ENCODE results near the gene ITPR2. TPM values are rescaled to one million over a fixed set of nuclear protein-coding genes. Genes with fewer than 3 reads are reported as not detected.
A peak's percentile ranks its signal among the peaks of the same experiment; 100 is the strongest.

Gene ITPR2
- total RNA-seq = 13.9 and 16.7 TPM in 2 replicates
- long read RNA-seq, partial matches to known transcripts = 12 of 16 reads
- long read RNA-seq, other reads (novel, unspliced or antisense) = 4 of 16 reads

GRCh38 chr12:26832822-26833742 lies at the start of gene ITPR2:
TSS of gene ITPR2 (minus strand) at chr12:26833194. CDS start at chr12:26832781, 413 bp downstream.
- Mint-ChIP-seq H3K27me3 (ENCODE audit: low read depth) (peaks cover 12% of the 10 kb centered on the region), H3K36me3 (ENCODE audit: low read depth) (no peaks in the 10 kb centered on the region), H3K9me3 (no peaks in the 10 kb centered on the region), H3K27ac (ENCODE audit: unreplicated experiment) (peak within 1 kb of the TSS; percentile 90), H3K4me1 (peaks cover 29% of the 10 kb centered on the region), H3K4me3 (peak within 1 kb of the TSS; percentile 96)
- DNase-seq (ENCODE audit: low read depth, low spot score) = peak; percentile 86
- peak; percentile 58 for TF ChIP-seq CTCF (conservative IDR thresholded peaks at IDR 0.05)

- no peak for TF ChIP-seq CTCF (conservative IDR thresholded peaks at IDR 0.05)
- H3K27ac Mint-ChIP-seq (ENCODE audit: unreplicated experiment) = no peak overlapping the region
Observed at GRCh38 chr12:26880625-26881024, 47.6 kb upstream of the ITPR2 start.

DNA sequence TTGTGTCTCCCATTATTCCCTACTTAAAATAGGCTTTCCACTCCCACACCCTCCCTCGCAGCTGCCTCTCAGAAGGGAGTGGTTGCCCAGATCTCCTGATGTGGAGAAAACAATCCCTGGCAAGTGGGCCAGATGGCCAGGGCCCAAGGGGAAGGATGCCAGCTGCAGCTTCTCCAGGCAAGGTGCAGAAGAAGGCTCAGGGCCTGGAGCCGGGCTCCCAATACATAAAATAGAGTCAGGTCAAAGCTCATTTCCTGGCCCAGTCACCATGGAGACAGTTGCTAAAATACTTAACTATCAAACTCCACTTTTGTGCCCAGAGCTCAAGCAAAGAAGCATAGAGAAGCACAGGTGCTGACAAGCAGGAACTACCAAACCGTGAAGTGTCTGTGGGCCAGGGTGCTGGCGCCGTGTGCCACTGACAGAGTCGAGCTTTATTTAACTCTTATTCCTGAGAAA lies 45.7 kb upstream of the ITPR2 start:
- Mint-ChIP-seq H3K27ac (ENCODE audit: unreplicated experiment) (no peak overlapping the region), H3K27me3 (ENCODE audit: low read depth) (peaks cover 2% of the 10 kb centered on the region), H3K4me1 (peaks cover 12% of the 10 kb centered on the region), H3K9me3 (peaks cover 13% of the 10 kb centered on the region), H3K36me3 (ENCODE audit: low read depth) (peaks cover 8% of the 10 kb centered on the region), H3K4me3 (no peak overlapping the region)
- no peak for TF ChIP-seq CTCF (conservative IDR thresholded peaks at IDR 0.05)
- no peak for DNase-seq (ENCODE audit: low read depth, low spot score)

More at GRCh38 chr12:26880625-26881024, 47.6 kb upstream of the ITPR2 start:
- no peak for DNase-seq (ENCODE audit: low read depth, low spot score)
- H3K27me3 Mint-ChIP-seq (ENCODE audit: low read depth) = peaks cover 2% of the 10 kb centered on the region
- H3K4me1 Mint-ChIP-seq = peaks cover 8% of the 10 kb centered on the region
- H3K9me3 Mint-ChIP-seq = peaks cover 13% of the 10 kb centered on the region
- H3K4me3 Mint-ChIP-seq = no peak overlapping the region
- peaks cover 8% of the 10 kb centered on the region for H3K36me3 Mint-ChIP-seq (ENCODE audit: low read depth)

- Mint-ChIP-seq H3K27ac (ENCODE audit: unreplicated experiment) (no peak overlapping the region), H3K4me3 (no peak overlapping the region), H3K4me1 (peaks cover 12% of the 10 kb centered on the region), H3K27me3 (ENCODE audit: low read depth) (no peaks in the 10 kb centered on the region), H3K9me3 (peaks cover 3% of the 10 kb centered on the region), H3K36me3 (ENCODE audit: low read depth) (peaks cover 3% of the 10 kb centered on the region)
- TF ChIP-seq CTCF (conservative IDR thresholded peaks at IDR 0.05) = no peak
- DNase-seq (ENCODE audit: low read depth, low spot score) = no peak
Observed at GRCh38 chr12:26874501-26875296, 41.7 kb upstream of the ITPR2 start.

DNA sequence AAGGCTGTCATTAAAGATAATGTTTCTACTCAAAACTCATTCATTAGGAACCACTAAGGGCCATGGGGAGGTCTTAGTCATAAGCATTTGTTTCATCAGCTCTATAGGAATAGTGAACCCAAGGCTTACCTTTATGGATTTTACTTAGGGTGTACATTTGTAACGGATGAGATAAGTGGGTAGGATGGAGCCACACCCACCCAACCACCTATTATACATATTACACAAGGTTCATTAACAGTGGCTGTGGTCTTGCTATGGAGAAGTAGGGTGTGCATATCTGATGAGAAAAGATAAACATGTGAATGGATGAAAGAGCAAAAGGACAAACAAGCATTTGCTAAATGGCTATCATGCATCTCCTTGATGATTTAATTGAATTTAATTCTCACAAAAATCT lies 39.6 kb upstream of the ITPR2 start:
- no peak for TF ChIP-seq CTCF (conservative IDR thresholded peaks at IDR 0.05)
- Mint-ChIP-seq H3K27me3 (ENCODE audit: low read depth) (no peaks in the 10 kb centered on the region), H3K9me3 (no peaks in the 10 kb centered on the region), H3K4me3 (no peak overlapping the region), H3K4me1 (peaks cover 5% of the 10 kb centered on the region), H3K36me3 (ENCODE audit: low read depth) (no peaks in the 10 kb centered on the region), H3K27ac (ENCODE audit: unreplicated experiment) (no peak overlapping the region)
- DNase-seq (ENCODE audit: low read depth, low spot score) = no peak
